Type B pancreatic cell (in vitro differentiated cells): Measurements from ENCODE around the gene KLC1. TPM values are rescaled to one million over a fixed set of nuclear protein-coding genes. Genes with fewer than 3 reads are reported as not detected.

Experiments used
- DNase-seq: peaks from one replicate; pipeline ENCODE4 v3.0.0; 2021; ENCODE audit warnings: mixed read lengths; ENCODE audit not compliant: unreplicated experiment; ENCODE audit errors: extremely low spot score
- H3K27ac Mint-ChIP-seq: 2 replicates; pipeline ENCODE4 v1.8.0; 2021; ENCODE audit warnings: mild to moderate bottlenecking, mixed read lengths
- H3K27me3 Mint-ChIP-seq: 2 replicates; pipeline ENCODE4 v1.8.0; 2021; ENCODE audit warnings: mixed read lengths
- H3K36me3 Mint-ChIP-seq: 2 replicates; pipeline ENCODE4 v1.8.0; 2021; ENCODE audit warnings: mixed read lengths
- H3K4me1 Mint-ChIP-seq: one replicate; pipeline ENCODE4 v1.8.0; 2021; ENCODE audit warnings: mixed read lengths; ENCODE audit not compliant: unreplicated experiment
- H3K4me3 Mint-ChIP-seq: 2 replicates; pipeline ENCODE4 v1.8.0; 2021; ENCODE audit warnings: mild to moderate bottlenecking, mixed read lengths
- H3K9me3 Mint-ChIP-seq: 2 replicates; pipeline ENCODE4 v1.8.0; 2021; ENCODE audit warnings: mixed read lengths
- CTCF ChIP-seq: fragments of 200-600 bp; sonication (generic); conservative IDR thresholded peaks from 2 replicates; pipeline ENCODE4 v1.5.0; 2021; ENCODE audit warnings: antibody characterized with exemption, mild to moderate bottlenecking
- total RNA-seq: library from RNA; stranded (reverse); gene quantifications from 2 replicates; pipeline ENCODE4 v1.2.1, GENCODE V29; 2021; ENCODE audit warnings: low replicate concordance

The KLC1 gene
- total RNA-seq, 1 donor from 2014 or later, result 145 TPM

DNA sequence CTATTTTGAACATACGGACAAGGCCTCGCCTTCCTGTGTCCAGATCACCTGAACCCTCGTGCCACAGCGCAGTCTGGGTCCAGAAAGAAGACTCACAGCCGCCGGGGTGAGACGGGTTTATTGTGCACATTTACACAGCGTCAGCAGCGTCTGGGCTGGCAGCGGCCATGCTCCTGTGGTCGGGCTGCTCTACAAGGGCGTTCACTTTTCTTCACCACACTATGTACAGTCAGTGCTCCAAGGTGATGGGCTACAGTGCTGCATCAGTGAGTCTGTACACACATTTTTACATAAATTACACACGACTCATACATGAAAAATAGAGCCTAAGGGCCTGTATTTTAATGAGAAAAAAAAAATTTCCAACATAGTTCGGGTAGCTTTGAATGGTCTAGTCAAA lies 104.6 kb downstream of the KLC1 start:
- Mint-ChIP-seq H3K9me3 (no peaks in the 10 kb centered on the region), H3K27me3 (no peaks in the 10 kb centered on the region), H3K27ac (peak overlapping the region; percentile 58), H3K4me1 (peaks cover 24% of the 10 kb centered on the region), H3K4me3 (peak overlapping the region; percentile 26), H3K36me3 (peaks cover 13% of the 10 kb centered on the region)
- no peak for DNase-seq
- no peak for TF ChIP-seq CTCF

DNA sequence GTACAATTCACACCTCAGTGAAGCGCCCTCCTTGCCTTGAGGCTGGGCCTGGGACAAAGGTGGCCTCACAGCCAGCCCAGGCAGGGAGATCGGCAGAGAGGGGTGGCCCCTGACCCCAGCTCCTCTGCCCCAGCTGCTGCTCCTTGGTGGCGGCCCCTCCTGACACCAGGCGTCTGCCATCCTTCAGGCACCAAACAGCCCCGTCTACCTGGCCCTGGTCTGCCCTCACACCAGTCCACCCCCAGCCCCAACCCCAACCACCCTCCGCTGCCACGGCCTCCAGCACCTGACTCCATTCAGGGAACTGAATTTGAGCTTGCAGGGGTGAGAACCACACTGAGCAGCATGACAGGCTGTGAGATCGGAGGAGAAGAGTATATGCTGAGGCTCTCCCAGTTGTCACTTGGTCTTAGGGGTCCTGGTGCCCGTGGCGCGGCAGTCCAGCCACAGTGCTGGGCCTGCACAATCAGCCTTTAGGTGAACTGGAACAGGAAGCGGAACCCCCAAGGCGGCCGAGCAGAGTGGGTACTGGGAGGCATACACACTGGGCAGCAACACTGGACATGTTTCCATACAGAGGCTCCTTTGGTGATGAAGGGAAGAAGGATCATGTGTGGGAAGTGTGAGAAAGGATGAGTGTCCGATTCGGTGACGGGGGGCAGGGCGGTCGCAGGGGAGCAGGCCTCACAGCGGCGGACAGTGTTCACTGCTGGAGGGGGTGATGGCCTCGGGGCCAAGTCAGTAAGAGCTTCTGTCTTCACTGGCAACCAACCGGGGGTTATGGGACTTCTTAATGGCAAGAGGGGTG lies 105.3 kb downstream of the KLC1 start:
- H3K36me3 Mint-ChIP-seq, result peaks cover 13% of the 10 kb centered on the region
- no peaks in the 10 kb centered on the region for H3K9me3 Mint-ChIP-seq
- H3K4me1 Mint-ChIP-seq, result peaks cover 20% of the 10 kb centered on the region
- DNase-seq, result no peak
- H3K4me3 Mint-ChIP-seq, result no peak overlapping the region
- peak overlapping the region; percentile 74 for H3K27ac Mint-ChIP-seq
- no peak for TF ChIP-seq CTCF
- no peaks in the 10 kb centered on the region for H3K27me3 Mint-ChIP-seq

- Mint-ChIP-seq H3K4me1 (peaks cover 17% of the 10 kb centered on the region), H3K9me3 (no peaks in the 10 kb centered on the region), H3K36me3 (peaks cover 18% of the 10 kb centered on the region), H3K4me3 (no peak overlapping the region), H3K27me3 (no peaks in the 10 kb centered on the region), H3K27ac (peak overlapping the region; percentile 74)
- TF ChIP-seq CTCF, result no peak
- DNase-seq, result no peak
These were observed 106.0 kb downstream of the KLC1 start for GRCh38 chr14:103735022-103735421.

- peak overlapping the region; percentile 74 for H3K27ac Mint-ChIP-seq
- DNase-seq, result no peak
- no peaks in the 10 kb centered on the region for H3K9me3 Mint-ChIP-seq
- H3K27me3 Mint-ChIP-seq, result no peaks in the 10 kb centered on the region
- H3K36me3 Mint-ChIP-seq, result peaks cover 18% of the 10 kb centered on the region
- H3K4me3 Mint-ChIP-seq, result no peak overlapping the region
- no peak for TF ChIP-seq CTCF
- H3K4me1 Mint-ChIP-seq, result peaks cover 17% of the 10 kb centered on the region
These were observed 106.4 kb downstream of the KLC1 start for GRCh38 chr14:103735439-103735814.

- Mint-ChIP-seq H3K4me1 (peaks cover 17% of the 10 kb centered on the region), H3K27ac (peak overlapping the region; percentile 86), H3K36me3 (peaks cover 18% of the 10 kb centered on the region), H3K4me3 (peak overlapping the region; percentile 51), H3K9me3 (no peaks in the 10 kb centered on the region), H3K27me3 (no peaks in the 10 kb centered on the region)
- no peak for TF ChIP-seq CTCF
- DNase-seq, result no peak
These were observed 107.0 kb downstream of the KLC1 start for GRCh38 chr14:103735815-103736545.
